Caco-2 (cell line): ENCODE data around the gene ATP1A1. TPM values are rescaled to one million over a fixed set of nuclear protein-coding genes. Genes with fewer than 3 reads are reported as not detected.
A peak's percentile ranks its signal among the peaks of the same experiment; 100 is the strongest.

Experiments used
- BruUV-seq: library from RNA; stranded (reverse); fragments of 400-500 nt; replicated peaks from 2 replicates; lab custom pipeline; 2021; lab: Mats Ljungman, UMichigan
- CTCF ChIA-PET: fragments of 300-600 bp; sonication (Branson Sonifier 250); formaldehyde crosslinking; loops from one replicate; lab custom pipeline; 2022; ENCODE audit warnings: antibody characterized with exemption; lab: Charles Lee
- POLR2A ChIA-PET: fragments of 300-600 bp; sonication (Branson Sonifier 250); formaldehyde crosslinking; loops from one replicate; lab custom pipeline; 2022; ENCODE audit warnings: antibody characterized with exemption; lab: Charles Lee
- DNase-seq, 2 experiments: peaks; one replicate each; pipeline versions ENCODE4 v3.0.0 to v3.0.0-alpha.2; 2020 to 2022
- H3K27me3 ChIP-seq: replicated peaks from 2 replicates; pipeline ENCODE4 v1.6.0; 2011; ENCODE audit warnings: low read length; ENCODE audit not compliant: control insufficient read depth, insufficient read depth
- H3K36me3 ChIP-seq: 2 replicates; pipeline ENCODE4 v1.5.1; 2011; ENCODE audit warnings: low read length; ENCODE audit not compliant: control insufficient read depth, insufficient read depth
- H3K4me1 ChIP-seq: fragments of 250-450 bp; sonication (Bioruptor Pico); 2 replicates; pipeline ENCODE4 v1.5.1; 2020; ENCODE audit warnings: mild to moderate bottlenecking
- H3K4me3 ChIP-seq: 2 replicates; pipeline ENCODE4 v1.5.1; 2011; ENCODE audit warnings: low read depth, mild to moderate bottlenecking, control low read depth, low read length
- H3K9me3 ChIP-seq: fragments of 250-450 bp; sonication (Bioruptor Pico); 2 replicates; pipeline ENCODE4 v1.5.1; 2020; ENCODE audit warnings: mild to moderate bottlenecking, moderate library complexity
- H3K27ac Mint-ChIP-seq: one replicate; pipeline ENCODE4 v1.8.0; 2022; ENCODE audit warnings: mixed read lengths; ENCODE audit not compliant: unreplicated experiment
- H3K27me3 Mint-ChIP-seq: one replicate; pipeline ENCODE4 v1.8.0; 2022; ENCODE audit warnings: mixed read lengths; ENCODE audit not compliant: insufficient read depth, unreplicated experiment
- H3K36me3 Mint-ChIP-seq: one replicate; pipeline ENCODE4 v1.8.0; 2022; ENCODE audit warnings: mild to moderate bottlenecking, mixed read lengths; ENCODE audit not compliant: insufficient read depth, unreplicated experiment
- H3K4me1 Mint-ChIP-seq: one replicate; pipeline ENCODE4 v1.8.0; 2022; ENCODE audit warnings: low read depth, mixed read lengths; ENCODE audit not compliant: unreplicated experiment
- H3K4me3 Mint-ChIP-seq: one replicate; pipeline ENCODE4 v1.8.0; 2022; ENCODE audit warnings: mild to moderate bottlenecking, moderate library complexity, mixed read lengths; ENCODE audit not compliant: unreplicated experiment
- H3K9me3 Mint-ChIP-seq: one replicate; pipeline ENCODE4 v1.8.0; 2022; ENCODE audit warnings: mixed read lengths; ENCODE audit not compliant: unreplicated experiment
- CTCF ChIP-seq, 2 experiments: fragments of 200-600 bp in 1 of 2; IDR thresholded peaks; 1 replicate in 1 of 2; 2 replicates in 1 of 2; pipeline versions ENCODE4 v1.5.1 to v1.8.0; 2011 to 2022; ENCODE audit warnings: antibody characterized with exemption in 1 of 2, control low read depth in 1 of 2, inconsistent platforms in 1 of 2, low read depth in 1 of 2, low read length in 1 of 2, mild to moderate bottlenecking in 1 of 2, moderate library complexity in 1 of 2; ENCODE audit not compliant: insufficient read depth in 1 of 2, severe bottlenecking in 1 of 2, unreplicated experiment in 1 of 2
- intact Hi-C: fragments of 100-400 bp; cut with micrococcal nuclease; formaldehyde crosslinking; loops from one replicate; pipeline ENCODE4 v1.10.0; 2022; ENCODE audit not compliant: unreplicated experiment
- total RNA-seq: library from RNA; stranded (reverse); gene quantifications from 2 replicates; pipeline ENCODE4 v1.2.3, GENCODE V29; 2022

The ATP1A1 gene
- total RNA-seq, 1 experiment from 2014 or later, result 508 TPM

- ChIA-PET CTCF (interaction anchor here (2.0 to 3.2 kb wide), 2 partner anchors 68 to 278 kb away, joined by 9 to 12 read pairs; no protein-coding TSS in a partner anchor), POLR2A (interaction anchor here (1.6 kb wide), 1 partner anchor 58 kb away, joined by 3 read pairs; no protein-coding TSS in a partner anchor)
- Histone ChIP-seq H3K36me3 (no peaks in the 10 kb centered on the region), H3K4me3 (peak overlapping the region; percentile 48), H3K9me3 (no peaks in the 10 kb centered on the region), H3K4me1 (peaks cover 6% of the 10 kb centered on the region; the same call in 1 of the 2 replicates), H3K27me3 (no peaks in the 10 kb centered on the region)
- Mint-ChIP-seq H3K27me3 (no peaks in the 10 kb centered on the region), H3K36me3 (peaks cover 4% of the 10 kb centered on the region), H3K4me3 (peak overlapping the region; percentile 75), H3K27ac (peak overlapping the region; percentile 64), H3K4me1 (no peaks in the 10 kb centered on the region), H3K9me3 (no peaks in the 10 kb centered on the region)
- BruUV-seq, result no TSS peak
- TF ChIP-seq CTCF (IDR thresholded peaks at IDR 0.05; ENCODE audit: insufficient read depth in 1 of 2, low read depth in 1 of 2, low read length in 1 of 2, severe bottlenecking in 1 of 2, unreplicated experiment in 1 of 2), result no peak
- intact Hi-C loops, result no loop called here
- no peak for DNase-seq
These were observed 44.6 kb downstream of the ATP1A1 start for GRCh38 chr1:116417678-116418077.

- ChIA-PET POLR2A (interaction anchor here (1.0 to 1.6 kb wide), 3 partner anchors 31 to 67 kb away, joined by 3 to 4 read pairs (median 3); no protein-coding TSS in a partner anchor), CTCF (interaction anchor here (0.8 to 3.2 kb wide), 5 partner anchors 42 to 279 kb away, joined by 3 to 12 read pairs (median 3); no protein-coding TSS in a partner anchor)
- intact Hi-C loops, result no loop called here
- H3K4me1 ChIP-seq, result peaks cover 5% of the 10 kb centered on the region; the same call in 1 of the 2 replicates
- no peaks in the 10 kb centered on the region for H3K27me3 ChIP-seq
- H3K36me3 Mint-ChIP-seq, result peaks cover 4% of the 10 kb centered on the region
- DNase-seq, result peak; percentile 83 to 85
- BruUV-seq, result TSS peak; percentile 69
- no peaks in the 10 kb centered on the region for H3K9me3 Mint-ChIP-seq
- peak overlapping the region; percentile 48 for H3K4me3 ChIP-seq
- no peak for TF ChIP-seq CTCF (IDR thresholded peaks at IDR 0.05; ENCODE audit: insufficient read depth in 1 of 2, low read depth in 1 of 2, low read length in 1 of 2, severe bottlenecking in 1 of 2, unreplicated experiment in 1 of 2)
- H3K27ac Mint-ChIP-seq, result peak overlapping the region; percentile 64
- H3K27me3 Mint-ChIP-seq, result no peaks in the 10 kb centered on the region
- H3K9me3 ChIP-seq, result no peaks in the 10 kb centered on the region
- H3K36me3 ChIP-seq, result no peaks in the 10 kb centered on the region
- H3K4me1 Mint-ChIP-seq, result no peaks in the 10 kb centered on the region
- H3K4me3 Mint-ChIP-seq, result peak overlapping the region; percentile 75
These were observed 45.2 kb downstream of the ATP1A1 start for GRCh38 chr1:116418091-116418830.

GRCh38 chr1:116420417-116421200, 47.6 kb downstream of the ATP1A1 start:
- intact Hi-C loops, result no loop called here
- Histone ChIP-seq H3K4me1 (peaks cover 3% of the 10 kb centered on the region; the same call in 1 of the 2 replicates), H3K4me3 (no peak overlapping the region), H3K36me3 (no peaks in the 10 kb centered on the region), H3K27me3 (no peaks in the 10 kb centered on the region), H3K9me3 (no peaks in the 10 kb centered on the region)
- Mint-ChIP-seq H3K27ac (no peak overlapping the region), H3K9me3 (no peaks in the 10 kb centered on the region), H3K27me3 (no peaks in the 10 kb centered on the region), H3K4me1 (no peaks in the 10 kb centered on the region), H3K36me3 (peaks cover 4% of the 10 kb centered on the region), H3K4me3 (no peak overlapping the region)
- ChIA-PET POLR2A (no interaction called here), CTCF (interaction anchor here (0.6 to 0.7 kb wide), 2 partner anchors 20 to 29 kb away, joined by 3 read pairs; no protein-coding TSS in a partner anchor)
- TF ChIP-seq CTCF (IDR thresholded peaks at IDR 0.05; ENCODE audit: insufficient read depth in 1 of 2, low read depth in 1 of 2, low read length in 1 of 2, severe bottlenecking in 1 of 2, unreplicated experiment in 1 of 2), result no peak
- no TSS peak for BruUV-seq
- DNase-seq, result no peak
